Activated CD4-positive, CD25-positive, alpha-beta regulatory T cell treated with anti-CD3 and anti-CD28 coated beads, Interleukin-2, amount 50 U/mL, for 24 hours (primary cell): ENCODE measurements around the gene CCM2.
A peak's percentile ranks its signal among the peaks of the same experiment; 100 is the strongest.

Source experiments
- ATAC-seq, 2 donors: fragments of 150-1000 bp; cut with Tn5 transposase; one replicate each; pipeline ENCODE4 v1.10.0; 2021; ENCODE audit warnings: mild to moderate bottlenecking in 1 of 2, moderate library complexity in 1 of 2

The CCM2 gene

GRCh38 chr7:44969049-44969700 is 30.8 kb upstream of the CCM2 start:
- no peak for ATAC-seq

DNA sequence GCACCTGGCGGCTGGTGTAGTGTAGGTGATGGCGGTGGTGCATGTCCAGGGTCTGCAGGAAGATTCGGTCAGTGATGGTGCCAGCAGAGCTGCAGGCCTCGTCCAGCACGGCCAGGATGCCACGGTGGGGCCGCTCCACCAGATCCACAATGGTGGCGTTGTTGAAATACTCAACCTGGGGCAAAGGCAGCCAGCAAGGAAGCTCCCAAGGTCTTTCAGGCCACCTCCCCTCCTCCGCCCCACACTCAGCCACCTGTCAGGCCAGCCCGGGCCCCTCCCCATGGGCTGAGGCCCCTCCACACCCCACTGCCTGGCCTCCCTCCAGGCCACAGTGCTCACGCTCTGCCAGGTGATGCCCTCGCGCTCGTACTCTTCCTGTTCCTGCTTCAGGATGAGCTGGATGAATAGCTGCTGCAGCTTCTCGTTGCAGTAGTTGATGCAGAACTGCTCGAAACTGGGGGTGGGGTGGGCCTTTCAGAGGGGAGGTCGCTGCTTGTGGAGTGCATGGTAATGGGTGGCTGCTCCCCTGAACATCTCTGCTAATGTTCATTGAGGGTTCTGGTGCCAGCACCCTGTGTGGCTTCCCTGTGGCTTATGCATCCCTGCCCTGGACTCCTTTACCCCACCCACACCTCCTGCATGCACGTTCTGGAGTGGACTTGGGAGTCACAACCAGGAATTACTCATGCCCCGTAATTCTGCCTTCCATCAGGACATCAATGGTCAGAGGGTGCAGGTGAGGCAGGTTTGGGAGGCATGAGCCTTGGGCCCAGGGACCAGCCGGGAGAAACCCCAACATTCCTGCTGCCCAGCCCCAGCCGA is 30.1 kb upstream of the CCM2 start:
- ATAC-seq: no peak

- ATAC-seq: no peak
Measured at GRCh38 chr7:44970523-44971051, 29.4 kb upstream of the CCM2 start.

- ATAC-seq: no peak
Measured at GRCh38 chr7:44971188-44971901, 28.7 kb upstream of the CCM2 start.

- no peak for ATAC-seq
Measured at GRCh38 chr7:44971902-44972441, 28.0 kb upstream of the CCM2 start.

GRCh38 chr7:44972562-44972961 is 27.4 kb upstream of the CCM2 start:
- no peak for ATAC-seq

- ATAC-seq: peak in 1 of 2 donors; percentile 12
Measured at GRCh38 chr7:44973610-44974401, 26.2 kb upstream of the CCM2 start.

GRCh38 chr7:44974549-44974948 is 25.5 kb upstream of the CCM2 start:
- ATAC-seq: no peak

DNA sequence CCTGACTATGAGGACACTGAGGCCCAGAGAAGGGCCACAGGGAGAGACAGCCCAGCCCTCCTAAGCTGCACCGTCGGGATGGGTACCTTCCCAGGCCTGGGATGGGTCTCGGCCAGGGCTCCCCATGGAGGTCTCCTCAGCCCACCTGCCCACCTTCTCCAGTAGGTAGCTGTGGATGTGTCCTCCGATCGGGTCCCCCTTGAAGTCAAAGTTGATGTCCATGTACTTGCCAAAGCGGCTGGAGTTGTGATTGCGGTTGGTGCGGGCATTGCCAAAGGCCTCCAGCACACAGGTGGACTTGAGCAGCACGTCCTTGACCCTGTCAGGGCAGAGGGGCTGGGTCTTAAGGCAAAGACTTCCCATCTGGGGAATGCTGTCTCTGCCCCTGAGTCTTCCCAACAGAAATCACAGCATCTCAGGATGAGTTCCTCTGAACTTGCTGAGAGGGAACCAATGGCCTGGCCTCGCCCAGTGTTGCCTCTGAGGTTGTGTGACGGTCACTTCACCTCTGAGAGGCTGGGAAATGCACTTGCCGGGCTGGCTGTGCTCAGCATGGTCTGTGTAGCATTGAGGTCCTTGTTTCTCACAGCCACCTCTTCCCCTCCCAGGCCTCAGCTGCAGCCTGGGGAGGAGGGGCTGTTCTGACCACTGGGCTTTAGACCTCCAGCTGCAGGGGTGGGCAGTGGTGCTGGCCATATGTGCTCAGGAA is 24.5 kb upstream of the CCM2 start:
- no peak for ATAC-seq

GRCh38 chr7:44976040-44976745 is 23.8 kb upstream of the CCM2 start:
- no peak for ATAC-seq

DNA sequence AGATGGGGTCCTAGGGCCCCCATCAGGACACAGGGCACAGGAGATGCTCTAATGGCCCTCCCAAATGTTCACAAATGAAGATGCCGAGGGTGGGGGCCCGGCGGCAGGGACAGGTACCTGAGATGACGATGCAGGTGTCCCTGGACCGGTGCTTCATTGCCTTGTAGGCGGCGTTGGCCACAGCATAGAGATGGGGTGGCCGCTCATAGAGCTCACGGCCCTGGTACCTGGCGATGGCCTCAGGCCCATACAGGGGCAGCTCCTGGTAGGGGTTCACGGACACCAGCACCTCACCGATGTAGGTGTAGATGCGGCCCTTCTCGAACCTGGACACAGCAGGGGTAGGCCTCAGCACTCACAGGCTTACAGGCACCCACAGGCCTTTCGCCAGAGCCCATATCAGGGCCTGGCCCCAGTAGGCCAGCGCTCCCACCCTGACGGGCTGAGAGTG is 23.2 kb upstream of the CCM2 start:
- ATAC-seq: no peak

GRCh38 chr7:44977304-44977958 is 22.6 kb upstream of the CCM2 start:
- peak; percentile 58 to 60 for ATAC-seq

DNA sequence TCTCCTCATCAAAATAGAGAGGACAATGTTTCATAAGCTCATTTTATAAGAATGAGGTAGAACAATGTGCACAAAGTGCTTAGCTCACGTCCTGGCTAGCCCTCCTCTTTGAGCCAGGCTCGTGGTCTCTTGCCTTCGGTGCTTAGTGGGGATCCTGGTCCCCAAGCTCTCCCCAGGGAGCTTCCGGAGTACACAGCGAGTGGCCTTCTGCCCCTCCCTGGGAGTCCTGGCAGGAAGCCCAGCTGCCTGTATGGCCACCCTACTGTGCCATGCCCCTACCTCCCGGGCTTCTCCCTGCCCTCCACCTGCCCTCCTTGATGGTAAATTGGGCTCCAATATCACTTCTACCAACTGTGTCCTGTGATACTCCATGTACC is 22.1 kb upstream of the CCM2 start:
- ATAC-seq: no peak

DNA sequence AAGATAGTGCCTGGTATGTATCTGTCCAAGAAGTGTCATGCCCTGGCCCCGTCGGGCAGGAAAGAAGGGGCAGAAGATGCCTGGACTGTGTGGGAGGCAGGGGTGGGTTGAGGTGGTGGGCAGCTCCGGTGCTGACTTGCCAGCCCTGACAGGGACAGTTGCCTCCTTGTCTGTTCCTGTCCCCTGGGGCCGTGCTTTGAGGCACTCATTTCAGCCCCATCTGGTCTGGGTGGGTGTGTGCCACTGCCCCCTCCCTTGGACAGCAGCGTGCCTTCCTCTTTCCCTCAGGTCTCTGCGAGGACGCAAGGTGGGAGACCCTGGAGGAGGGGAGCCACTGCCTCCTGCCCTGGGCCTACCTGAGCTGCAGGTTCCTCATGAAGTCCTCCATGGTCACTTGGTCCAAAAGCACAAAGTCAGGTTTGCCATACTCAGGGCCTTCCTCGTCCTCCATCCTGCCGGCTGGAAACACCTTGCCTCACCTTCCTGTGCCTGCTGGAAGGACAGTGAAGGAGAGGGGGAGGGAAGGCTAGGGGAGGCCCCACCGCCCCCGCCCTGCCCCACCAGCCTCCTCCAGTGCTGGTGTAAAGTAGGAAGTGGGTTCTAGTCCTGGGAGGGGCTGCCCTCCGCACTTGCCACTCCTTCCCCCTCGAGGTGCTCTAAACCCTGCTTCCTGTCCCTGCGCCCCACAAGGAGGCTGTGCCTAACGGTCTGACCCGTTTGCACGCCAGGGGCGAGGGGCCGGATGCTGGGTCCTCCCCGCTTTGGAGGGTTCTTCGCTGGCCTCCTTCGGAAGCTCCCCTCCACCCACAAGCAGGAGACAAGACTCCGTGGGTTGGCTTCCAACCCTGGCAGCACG is 21.3 kb upstream of the CCM2 start, which contains the start of gene MYO1G:
MYO1G (minus strand) TSS at position 505 of the 856 bp plus-strand sequence; CDS start at position 451, 54 bp downstream.
- peak; percentile 59 to 60 for ATAC-seq

DNA sequence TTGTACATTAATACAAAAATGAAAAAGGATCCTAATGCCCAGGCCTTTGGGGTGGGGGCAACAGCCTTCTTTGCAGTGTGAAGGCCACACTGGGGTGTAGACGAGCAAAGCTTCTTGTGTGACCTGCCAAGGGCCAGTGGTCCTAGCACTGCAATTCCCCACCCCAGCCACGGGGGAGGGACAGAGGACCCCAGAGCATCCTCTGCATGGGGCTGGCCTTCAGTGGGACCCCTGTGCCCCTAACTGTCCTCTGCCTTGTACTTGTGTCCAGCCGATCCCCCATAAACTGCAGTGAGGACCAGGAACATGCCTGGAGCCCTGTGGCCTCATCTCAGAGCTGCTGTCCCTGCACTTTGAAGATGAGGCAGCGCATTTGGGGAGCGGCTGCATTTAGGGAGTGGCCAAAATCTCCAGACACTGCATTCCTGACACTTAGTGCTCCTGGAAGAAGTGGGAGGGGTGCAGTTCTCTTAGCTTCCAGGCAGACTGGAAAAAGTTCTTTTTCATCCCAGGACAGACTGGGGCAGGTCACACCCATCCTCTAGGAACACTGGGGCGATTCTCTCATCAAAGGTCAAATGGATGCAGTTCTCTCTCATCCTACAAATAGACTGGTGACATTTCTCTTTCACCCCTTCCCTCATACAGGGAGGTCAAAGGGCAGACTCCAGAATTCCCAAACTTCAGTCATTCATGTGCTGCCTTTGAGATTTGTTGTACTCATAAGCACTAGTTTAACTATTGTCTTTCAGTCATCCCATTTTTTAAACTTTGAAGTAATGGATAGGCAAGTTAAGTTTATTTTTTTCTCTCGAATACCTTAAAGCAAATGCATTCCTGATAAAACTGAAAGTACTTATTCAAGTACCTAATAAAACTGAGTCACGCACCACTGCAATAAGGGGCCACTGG is 20.3 kb upstream of the CCM2 start:
- no peak for ATAC-seq

GRCh38 chr7:44980393-44981034 is 19.5 kb upstream of the CCM2 start:
- ATAC-seq: peak; percentile 62 to 65

DNA sequence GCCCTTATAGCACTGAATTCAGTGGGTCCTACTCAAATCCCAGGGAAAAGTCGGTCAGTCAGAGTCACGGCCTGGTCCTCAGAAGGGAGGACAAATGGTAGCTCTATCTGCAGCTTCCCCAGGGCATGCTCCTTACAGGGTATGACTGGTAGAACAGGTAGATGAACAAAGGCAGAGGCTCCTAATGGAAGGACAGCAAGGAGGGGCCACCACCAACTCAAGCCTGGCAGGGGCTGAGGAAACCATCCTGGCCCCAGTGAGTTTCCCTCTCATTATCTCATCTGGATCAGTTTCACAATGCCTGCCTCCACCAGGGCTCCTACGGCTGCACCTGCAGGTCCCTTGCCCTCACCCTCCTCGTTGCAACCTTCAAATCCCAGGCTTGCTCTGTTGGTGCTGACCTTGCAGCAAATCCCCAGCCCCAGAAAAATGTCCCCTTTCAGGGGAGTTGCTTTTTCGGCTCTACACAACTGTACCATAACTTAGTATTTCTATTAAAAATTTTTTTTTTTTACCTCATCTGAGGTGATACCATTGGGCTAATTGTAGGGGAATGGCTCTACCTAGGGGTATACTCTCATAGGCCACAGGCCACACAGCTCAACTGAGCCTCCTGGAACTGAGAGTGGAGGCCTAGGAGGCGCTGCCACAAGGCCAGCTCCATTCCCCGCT is 18.8 kb upstream of the CCM2 start:
- ATAC-seq: no peak
